Omental fat pad (tissue), 4 donors: ENCODE measurements around the gene PDLIM4. TPM values are rescaled to one million over a fixed set of nuclear protein-coding genes. Genes with fewer than 3 reads are reported as not detected.

Source experiments
- ATAC-seq: fragments of 150-250 bp; one replicate; pipeline ENCODE4 v1.9.1; 2016; ENCODE audit warnings: mild to moderate bottlenecking, moderate library complexity; ENCODE audit not compliant: low FRiP score
- DNase-seq: peaks from one replicate; pipeline ENCODE4 v3.0.0-alpha.2; 2019; ENCODE audit warnings: low spot score
- CTCF ChIP-seq, 3 donors: fragments of 450-650 bp; IDR thresholded peaks; one replicate each; pipeline ENCODE4 v1.5.1; 2016 to 2017; ENCODE audit warnings: antibody characterized with exemption in 3 of 3, mild to moderate bottlenecking in 3 of 3, moderate library complexity in 2 of 3
- total RNA-seq, 4 donors: library from RNA; depleted of rRNA; stranded (reverse); fragments of >200 nt; gene quantifications; one replicate each; pipeline ENCODE4 v1.1.0, GENCODE V29; 2016

PDLIM4 gene
- total RNA-seq, 4 donors from 2014 or later: 19.5 to 89.5 (median 23.4) TPM

DNA sequence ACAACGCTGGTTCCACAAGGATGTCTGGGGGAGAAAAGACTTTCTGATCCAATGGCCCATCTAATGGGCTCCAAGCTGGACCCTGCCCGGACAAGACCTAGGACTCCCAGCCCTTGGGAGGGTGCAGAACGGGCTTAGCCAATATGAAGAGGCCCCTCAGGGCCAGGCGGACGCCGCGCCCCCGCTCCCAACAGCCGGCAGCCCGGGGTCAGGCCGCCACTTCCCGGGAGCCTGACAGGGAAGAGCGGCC lies 30.3 kb upstream of the PDLIM4 start:
- no peak for TF ChIP-seq CTCF (IDR thresholded peaks at IDR 0.05)
- ATAC-seq (no peak), DNase-seq (no peak)

- ATAC-seq (peak; percentile 70), DNase-seq (peak; percentile 7)
- TF ChIP-seq CTCF (IDR thresholded peaks at IDR 0.05): no peak
These were observed 29.8 kb upstream of the PDLIM4 start, which contains the start of gene P4HA2 for GRCh38 chr5:132227485-132228240. Gene P4HA2, minus strand, starts transcription at chr5:132227853. Its CDS starts 9,227 bp downstream, at chr5:132218626.

- TF ChIP-seq CTCF (IDR thresholded peaks at IDR 0.05): no peak
- ATAC-seq (no peak), DNase-seq (peak; percentile 20)
These were observed 29.1 kb upstream of the PDLIM4 start for GRCh38 chr5:132228241-132229035.

- ATAC-seq (no peak), DNase-seq (no peak)
- TF ChIP-seq CTCF (IDR thresholded peaks at IDR 0.05): no peak
These were observed 28.3 kb upstream of the PDLIM4 start for GRCh38 chr5:132229236-132229635.

DNA sequence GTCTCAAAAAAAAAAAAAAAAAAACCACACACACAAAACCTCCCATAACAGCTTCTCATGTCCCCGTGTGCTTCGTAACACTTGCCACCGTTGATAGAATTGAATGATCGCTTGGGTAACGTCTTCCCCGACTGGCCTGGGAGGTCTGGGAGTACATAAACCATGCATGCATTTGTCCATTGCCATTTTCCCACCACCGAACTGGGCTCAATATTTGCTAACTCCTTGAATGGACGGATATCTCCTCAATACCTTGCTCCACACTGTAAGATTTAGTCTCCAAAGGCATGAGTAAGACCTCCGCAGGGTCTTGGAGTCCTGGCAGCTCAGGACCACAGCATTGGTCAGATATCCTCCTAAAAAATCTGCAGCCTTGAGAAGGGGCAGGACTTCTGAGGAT lies 26.6 kb upstream of the PDLIM4 start:
- no peak for DNase-seq
- no peak for ATAC-seq
- TF ChIP-seq CTCF (IDR thresholded peaks at IDR 0.05): no peak

DNA sequence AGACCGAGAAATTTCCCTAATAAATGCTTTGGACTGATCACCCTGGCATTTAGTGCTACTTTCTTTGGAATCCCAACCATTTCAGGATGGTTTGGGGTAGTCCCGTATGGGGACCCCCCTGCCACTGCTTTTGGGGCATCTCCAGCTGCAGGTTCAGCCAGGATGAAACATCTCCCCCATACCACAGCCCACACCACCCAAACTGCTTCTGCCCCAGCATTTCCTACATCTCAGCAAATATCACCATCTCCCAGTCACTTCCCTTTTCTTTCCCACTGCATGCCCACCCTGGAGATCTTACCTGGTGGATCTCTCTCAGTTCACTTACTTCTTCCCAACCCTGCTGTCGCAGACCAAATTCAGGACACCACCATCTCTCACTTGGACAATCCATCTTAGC lies 25.0 kb upstream of the PDLIM4 start:
- DNase-seq (no peak), ATAC-seq (no peak)
- no peak for TF ChIP-seq CTCF (IDR thresholded peaks at IDR 0.05)

- ATAC-seq (no peak), DNase-seq (no peak)
- no peak for TF ChIP-seq CTCF (IDR thresholded peaks at IDR 0.05)
These were observed 24.4 kb upstream of the PDLIM4 start for GRCh38 chr5:132233081-132233480.
